Skeletal muscle satellite cell (primary cell): ENCODE results near the gene ADAMTS16.

Experiments used
- H3K27me3 ChIP-seq: 2 replicates; pipeline ENCODE4 v1.7.0; 2013; ENCODE audit warnings: low read length; ENCODE audit not compliant: control insufficient read depth, insufficient read depth
- H3K36me3 ChIP-seq: 2 replicates; pipeline ENCODE4 v1.7.0; 2013; ENCODE audit warnings: mild to moderate bottlenecking, control low read depth, low read length; ENCODE audit not compliant: insufficient read depth
- H3K4me1 ChIP-seq: 2 replicates; pipeline ENCODE4 v1.7.0; 2013; ENCODE audit warnings: low read length; ENCODE audit not compliant: control insufficient read depth, insufficient read depth
- H3K4me2 ChIP-seq: 2 replicates; pipeline ENCODE4 v1.7.0; 2013; ENCODE audit warnings: mild to moderate bottlenecking, low read length
- H3K4me3 ChIP-seq: 2 replicates; pipeline ENCODE4 v1.7.0; 2013; ENCODE audit warnings: low read length
- H3K9ac ChIP-seq: 2 replicates; pipeline ENCODE4 v1.7.0; 2013; ENCODE audit warnings: mild to moderate bottlenecking, low read depth, low read length, moderate library complexity
- H3K9me3 ChIP-seq: replicated peaks from 2 replicates; pipeline ENCODE4 v1.7.0; 2013; ENCODE audit warnings: mild to moderate bottlenecking, control low read depth, low read length

ADAMTS16 gene

DNA sequence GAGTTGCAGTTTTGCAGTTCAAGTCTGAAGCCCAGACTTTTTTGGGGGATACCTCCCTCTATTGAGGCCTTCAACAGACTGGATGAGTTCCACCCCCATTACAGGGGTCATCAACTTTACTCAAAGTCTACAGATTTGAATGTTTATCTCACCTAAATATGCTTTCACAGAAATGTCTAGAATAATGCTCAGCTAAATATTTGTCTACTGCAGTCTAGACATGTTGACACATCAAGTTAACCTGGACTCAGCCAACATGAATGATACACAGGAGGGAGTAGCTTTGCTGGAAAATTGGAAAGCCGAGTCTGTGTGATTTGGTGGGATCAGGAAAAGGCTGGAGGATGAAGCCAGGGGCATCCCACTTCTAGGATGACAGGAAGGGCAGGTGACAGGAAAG is 154.3 kb downstream of the ADAMTS16 start:
- Histone ChIP-seq H3K27me3 (peaks cover 2% of the 10 kb centered on the region), H3K4me1 (peaks cover 12% of the 10 kb centered on the region), H3K9ac (no peak overlapping the region), H3K4me3 (no peak overlapping the region), H3K36me3 (no peaks in the 10 kb centered on the region), H3K9me3 (no peaks in the 10 kb centered on the region), H3K4me2 (no peak overlapping the region)

GRCh38 chr5:5295351-5295750 is 155.2 kb downstream of the ADAMTS16 start:
- no peak overlapping the region for H3K4me2 ChIP-seq
- H3K9me3 ChIP-seq: no peaks in the 10 kb centered on the region
- H3K9ac ChIP-seq: no peak overlapping the region
- peaks cover 2% of the 10 kb centered on the region for H3K27me3 ChIP-seq
- H3K4me3 ChIP-seq: no peak overlapping the region
- H3K4me1 ChIP-seq: peaks cover 12% of the 10 kb centered on the region
- H3K36me3 ChIP-seq: no peaks in the 10 kb centered on the region

- H3K4me3 ChIP-seq: no peak overlapping the region
- H3K9me3 ChIP-seq: no peaks in the 10 kb centered on the region
- H3K36me3 ChIP-seq: no peaks in the 10 kb centered on the region
- no peak overlapping the region for H3K4me2 ChIP-seq
- no peak overlapping the region for H3K9ac ChIP-seq
- H3K27me3 ChIP-seq: peaks cover 2% of the 10 kb centered on the region
- peaks cover 7% of the 10 kb centered on the region for H3K4me1 ChIP-seq
Measured at GRCh38 chr5:5296051-5296450, 155.9 kb downstream of the ADAMTS16 start.

- Histone ChIP-seq H3K4me2 (no peak overlapping the region), H3K4me3 (no peak overlapping the region), H3K27me3 (peaks cover 2% of the 10 kb centered on the region), H3K9ac (no peak overlapping the region), H3K36me3 (no peaks in the 10 kb centered on the region), H3K9me3 (peaks cover 3% of the 10 kb centered on the region), H3K4me1 (no peaks in the 10 kb centered on the region)
Measured at GRCh38 chr5:5297432-5298067, 157.4 kb downstream of the ADAMTS16 start.

GRCh38 chr5:5298068-5298633 is 158.0 kb downstream of the ADAMTS16 start:
- Histone ChIP-seq H3K36me3 (no peaks in the 10 kb centered on the region), H3K9me3 (peaks cover 3% of the 10 kb centered on the region), H3K27me3 (peaks cover 2% of the 10 kb centered on the region), H3K4me2 (no peak overlapping the region), H3K9ac (no peak overlapping the region), H3K4me1 (no peaks in the 10 kb centered on the region), H3K4me3 (no peak overlapping the region)

DNA sequence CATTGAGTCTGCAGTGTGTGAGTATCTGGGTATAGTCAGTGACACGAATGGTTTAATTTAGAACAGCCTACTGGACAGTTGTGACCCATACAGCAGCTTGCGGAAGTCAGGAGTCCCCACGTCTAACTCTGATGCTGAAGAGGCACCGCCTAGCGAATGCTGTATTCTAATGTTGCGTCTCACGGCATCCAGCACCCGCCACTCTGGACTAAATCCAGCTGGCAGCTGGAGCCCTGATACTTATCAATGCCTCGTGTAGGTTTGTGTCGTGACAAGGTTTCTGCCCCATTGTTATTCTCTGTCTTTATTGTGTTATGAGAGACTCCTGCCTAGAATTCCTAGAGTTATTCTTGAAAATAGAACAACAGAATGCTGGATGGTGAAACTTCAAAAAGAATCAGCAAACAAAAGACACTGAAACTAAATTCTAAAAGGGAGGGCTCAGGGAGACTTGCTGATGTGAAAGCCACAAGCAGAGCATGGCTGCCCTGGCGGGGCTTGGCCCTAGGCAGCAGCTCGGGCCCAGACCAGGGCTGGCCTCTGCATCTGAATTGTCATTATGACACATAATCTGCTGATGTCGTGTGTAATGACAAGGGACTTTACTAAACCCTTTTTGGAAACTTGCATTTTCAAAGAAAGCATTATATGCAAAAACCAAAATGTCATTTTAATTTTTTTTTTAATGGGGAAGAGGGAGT is 158.9 kb downstream of the ADAMTS16 start:
- Histone ChIP-seq H3K4me3 (no peak overlapping the region), H3K9me3 (peaks cover 3% of the 10 kb centered on the region), H3K27me3 (peaks cover 2% of the 10 kb centered on the region), H3K36me3 (no peaks in the 10 kb centered on the region), H3K4me1 (no peaks in the 10 kb centered on the region), H3K9ac (no peak overlapping the region), H3K4me2 (no peak overlapping the region)

GRCh38 chr5:5301176-5301575 is 161.0 kb downstream of the ADAMTS16 start:
- Histone ChIP-seq H3K9me3 (peaks cover 3% of the 10 kb centered on the region), H3K4me2 (no peak overlapping the region), H3K4me1 (no peaks in the 10 kb centered on the region), H3K27me3 (peaks cover 2% of the 10 kb centered on the region), H3K36me3 (no peaks in the 10 kb centered on the region), H3K9ac (no peak overlapping the region), H3K4me3 (no peak overlapping the region)

DNA sequence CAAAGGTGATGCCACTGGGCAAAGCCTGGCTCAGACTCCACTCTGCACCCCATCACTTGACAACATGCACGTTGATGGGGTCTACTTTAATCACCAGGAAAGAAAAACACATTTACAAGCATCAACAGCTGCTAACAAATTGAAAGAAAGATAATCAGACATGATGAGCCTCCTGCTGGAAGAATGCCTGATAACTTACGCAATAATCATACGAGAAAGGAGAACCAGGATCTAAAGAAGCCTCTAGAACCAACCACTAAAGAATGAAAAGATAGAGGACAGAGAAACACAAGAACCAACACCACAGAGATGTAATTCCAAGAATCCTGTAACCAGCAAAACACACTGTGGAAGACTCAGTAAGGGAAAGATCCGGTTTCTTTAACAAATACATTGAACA is 162.1 kb downstream of the ADAMTS16 start:
- Histone ChIP-seq H3K4me3 (no peak overlapping the region), H3K27me3 (peaks cover 2% of the 10 kb centered on the region), H3K4me2 (no peak overlapping the region), H3K9ac (no peak overlapping the region), H3K36me3 (no peaks in the 10 kb centered on the region), H3K4me1 (no peaks in the 10 kb centered on the region), H3K9me3 (peaks cover 3% of the 10 kb centered on the region)

GRCh38 chr5:5303242-5303641 is 163.1 kb downstream of the ADAMTS16 start:
- Histone ChIP-seq H3K36me3 (no peaks in the 10 kb centered on the region), H3K4me1 (no peaks in the 10 kb centered on the region), H3K9ac (no peak overlapping the region), H3K4me3 (no peak overlapping the region), H3K9me3 (peaks cover 3% of the 10 kb centered on the region), H3K4me2 (no peak overlapping the region), H3K27me3 (peaks cover 2% of the 10 kb centered on the region)

GRCh38 chr5:5304361-5305020 is 164.4 kb downstream of the ADAMTS16 start:
- no peak overlapping the region for H3K4me2 ChIP-seq
- H3K36me3 ChIP-seq: no peaks in the 10 kb centered on the region
- H3K4me1 ChIP-seq: no peaks in the 10 kb centered on the region
- H3K9me3 ChIP-seq: peaks cover 3% of the 10 kb centered on the region
- H3K27me3 ChIP-seq: no peaks in the 10 kb centered on the region
- H3K4me3 ChIP-seq: no peak overlapping the region
- no peak overlapping the region for H3K9ac ChIP-seq

DNA sequence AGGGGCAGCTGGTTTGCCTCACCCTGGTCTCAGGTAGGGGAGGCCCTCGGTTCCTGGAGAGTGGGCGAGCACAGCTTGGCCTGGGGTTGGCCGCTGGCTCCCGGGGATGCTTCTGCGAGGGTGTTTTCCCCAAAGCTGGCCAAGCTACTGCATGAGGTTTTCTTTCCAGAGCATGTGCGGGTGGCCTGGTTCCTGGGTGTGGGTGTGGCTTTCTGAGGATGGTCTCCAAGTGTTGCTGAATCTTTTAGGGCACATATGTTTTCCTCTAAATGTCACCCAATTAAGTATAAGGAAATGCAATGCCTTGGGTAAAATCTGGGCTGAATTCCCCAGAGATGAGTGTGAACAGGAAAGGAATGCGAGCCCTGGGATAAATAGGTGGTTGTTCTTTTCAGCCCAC is 166.6 kb downstream of the ADAMTS16 start:
- peaks cover 3% of the 10 kb centered on the region for H3K9me3 ChIP-seq
- no peaks in the 10 kb centered on the region for H3K4me1 ChIP-seq
- H3K9ac ChIP-seq: no peak overlapping the region
- H3K4me3 ChIP-seq: no peak overlapping the region
- H3K4me2 ChIP-seq: no peak overlapping the region
- no peaks in the 10 kb centered on the region for H3K36me3 ChIP-seq
- H3K27me3 ChIP-seq: no peaks in the 10 kb centered on the region
